SK-N-MC (cell line): ENCODE measurements around the gene RBBP7.

Source experiments
- EZH2 ChIP-seq: fragments of 200-600 bp; sonication (generic); IDR thresholded peaks from one replicate; pipeline ENCODE4 v1.6.1; 2017; ENCODE audit warnings: antibody characterized with exemption
- FOXP2 ChIP-seq: optimal IDR thresholded peaks from 2 replicates; pipeline ENCODE3; 2011; ENCODE audit warnings: mild to moderate bottlenecking, moderate library complexity; ENCODE audit not compliant: insufficient read depth; ENCODE audit errors: extremely low read length, control extremely low read depth
- POLR2AphosphoS5 ChIP-seq: IDR thresholded peaks from 2 replicates; pipeline ENCODE4 v1.6.1; 2012; ENCODE audit warnings: mild to moderate bottlenecking, low read depth, low read length, borderline replicate concordance

DNA sequence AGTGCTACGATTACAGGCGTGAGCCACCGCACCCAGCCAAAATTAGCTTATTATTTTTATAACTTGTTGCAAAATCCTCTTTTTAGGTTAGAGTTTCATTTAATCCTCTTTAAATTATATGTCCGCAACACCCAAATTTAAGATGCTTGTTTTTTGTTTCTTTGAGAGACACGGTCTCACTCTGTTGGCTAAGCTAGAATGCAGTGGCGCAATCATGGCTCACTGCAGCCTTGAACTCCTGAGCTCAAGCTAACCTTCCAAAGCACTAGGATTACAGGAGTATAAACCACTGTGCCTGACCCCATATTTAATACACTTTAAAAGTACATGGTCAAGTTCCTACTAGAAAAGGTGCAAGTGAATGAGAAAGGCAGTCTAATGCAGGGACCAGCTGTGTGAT is 2.2 kb downstream of the RBBP7 start:
- TF ChIP-seq POLR2AphosphoS5 (no peak), EZH2 (no peak), FOXP2 (no peak)
